Hepatocyte (in vitro differentiated cells): ENCODE data around the gene TEKT3.

Source experiments
- CTCF ChIP-seq: fragments of 200-600 bp; sonication (generic); IDR thresholded peaks from 2 replicates; pipeline ENCODE4 v1.5.1; 2016; ENCODE audit warnings: antibody characterized with exemption, mild to moderate bottlenecking; ENCODE audit not compliant: poor library complexity
- EZH2 ChIP-seq: fragments of 200-600 bp; sonication (generic); IDR thresholded peaks from 2 replicates; pipeline ENCODE4 v1.6.1; 2016; ENCODE audit warnings: antibody characterized with exemption, mild to moderate bottlenecking, borderline replicate concordance
- EZH2phosphoT487 ChIP-seq: fragments of 200-600 bp; sonication (generic); IDR thresholded peaks from one replicate; pipeline ENCODE4 v1.6.1; 2018; ENCODE audit warnings: antibody characterized with exemption, mild to moderate bottlenecking, low read depth, moderate library complexity; ENCODE audit not compliant: unreplicated experiment, severe bottlenecking

DNA sequence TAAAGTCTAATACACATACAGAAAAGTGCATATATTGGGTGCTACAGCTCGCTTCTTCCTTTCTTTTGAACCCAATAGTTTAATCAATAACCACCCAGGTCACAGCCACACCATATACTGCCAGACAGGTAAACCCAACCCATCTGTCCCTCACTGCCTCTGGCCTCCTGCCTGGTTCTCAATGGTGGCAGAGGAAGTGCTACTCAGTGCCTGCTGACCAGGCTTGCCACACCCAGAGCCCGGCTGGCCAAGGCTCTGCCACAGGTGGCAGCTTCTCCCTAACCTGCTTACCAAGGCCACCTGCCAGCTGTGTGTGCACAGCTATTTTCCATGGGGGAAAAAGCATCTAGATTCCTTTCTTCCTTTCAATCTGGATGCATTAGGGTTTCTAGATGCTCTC is 76.9 kb downstream of the TEKT3 start:
- TF ChIP-seq CTCF (no peak), EZH2 (no peak), EZH2phosphoT487 (no peak)
